ENCODE measurements around the gene OR5M10. TPM values are rescaled to one million over a fixed set of nuclear protein-coding genes. Genes with fewer than 3 reads are reported as not detected.

The OR5M10 gene
- total and polyA plus RNA-seq, 9 donors, result not detected

- H3K36me3 ChIP-seq (ENCODE audit: control insufficient read depth, insufficient read depth, low read length), result no peaks in the 10 kb centered on the region
- no peak for DNase-seq
- no CpG with 5 or more reads among the region's 3 CpGs for WGBS (ENCODE audit: insufficient coverage)
- no peaks in the 10 kb centered on the region for H3K27me3 ChIP-seq (ENCODE audit: control insufficient read depth, insufficient read depth, low read length)
- no peak overlapping the region for H3K27ac ChIP-seq (ENCODE audit: low read length)
- H3K4me3 ChIP-seq (ENCODE audit: low read length), result no peak overlapping the region
- H3K4me1 ChIP-seq (ENCODE audit: control insufficient read depth, insufficient read depth, low read length), result no peaks in the 10 kb centered on the region
- H3K9me3 ChIP-seq (replicated peaks; ENCODE audit: control insufficient read depth, low read depth, low read length), result peaks cover 2% of the 10 kb centered on the region
Observed at GRCh38 chr11:56533054-56533740, 44.3 kb downstream of the OR5M10 start.

DNA sequence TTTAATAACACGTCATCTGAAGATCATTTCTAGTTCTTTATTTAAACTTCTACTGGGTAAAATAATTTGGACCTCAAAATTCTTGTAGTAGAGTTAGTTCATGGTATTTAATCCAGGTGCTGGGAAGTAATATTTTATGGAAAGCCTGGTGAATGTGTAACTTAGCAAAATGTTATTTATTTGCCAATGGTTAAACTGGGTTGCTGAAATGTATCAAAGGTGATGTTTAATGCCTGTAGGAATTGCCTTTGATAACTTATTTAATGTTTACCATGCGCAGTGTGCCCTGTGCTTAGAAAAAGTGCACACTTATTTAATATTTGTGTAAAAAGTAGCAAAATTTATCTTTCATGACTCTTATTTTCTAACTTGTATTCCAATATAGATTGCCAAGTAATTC lies 45.7 kb downstream of the OR5M10 start:
- H3K4me3 ChIP-seq (ENCODE audit: low read length), result no peak overlapping the region
- H3K27me3 ChIP-seq (ENCODE audit: control insufficient read depth, insufficient read depth, low read length), result no peaks in the 10 kb centered on the region
- no peaks in the 10 kb centered on the region for H3K4me1 ChIP-seq (ENCODE audit: control insufficient read depth, insufficient read depth, low read length)
- H3K9me3 ChIP-seq (replicated peaks; ENCODE audit: control insufficient read depth, low read depth, low read length), result no peaks in the 10 kb centered on the region
- no peaks in the 10 kb centered on the region for H3K36me3 ChIP-seq (ENCODE audit: control insufficient read depth, insufficient read depth, low read length)
- WGBS (ENCODE audit: insufficient coverage), result no CpG with 5 or more reads among the region's 2 CpGs
- H3K27ac ChIP-seq (ENCODE audit: low read length), result no peak overlapping the region
- DNase-seq, result no peak

Other genes with a start within 250 kb of the OR5M10 start
- not detected for gene OR8K1, start 231.7 kb downstream of the OR5M10 start, total RNA-seq
- not detected for gene OR8K1, start 231.7 kb downstream of the OR5M10 start, polyA plus RNA-seq (ENCODE audit: insufficient read depth in 1 of 8, insufficient read length in 8 of 8, low replicate concordance in 1 of 8)
- gene OR8J1, start 223.4 kb downstream of the OR5M10 start, total RNA-seq, result not detected
- not detected for gene OR8J1, start 223.4 kb downstream of the OR5M10 start, polyA plus RNA-seq (ENCODE audit: insufficient read depth in 1 of 8, insufficient read length in 8 of 8, low replicate concordance in 1 of 8)
- gene OR8U1, start 202.1 kb downstream of the OR5M10 start, total RNA-seq, result not detected
- not detected for gene OR8U1, start 202.1 kb downstream of the OR5M10 start, polyA plus RNA-seq (ENCODE audit: insufficient read depth in 1 of 8, insufficient read length in 8 of 8, low replicate concordance in 1 of 8)
- gene OR5AL1, start 165.0 kb downstream of the OR5M10 start, total RNA-seq, result not detected
- not detected for gene OR5AL1, start 165.0 kb downstream of the OR5M10 start, polyA plus RNA-seq (ENCODE audit: insufficient read depth in 1 of 8, insufficient read length in 8 of 8, low replicate concordance in 1 of 8)
- not detected for gene OR5M3, start 104.4 kb downstream of the OR5M10 start, total RNA-seq
- gene OR5M3, start 104.4 kb downstream of the OR5M10 start, polyA plus RNA-seq (ENCODE audit: insufficient read depth in 1 of 8, insufficient read length in 8 of 8, low replicate concordance in 1 of 8), result not detected
- not detected for gene OR5M8, start 86.4 kb downstream of the OR5M10 start, total RNA-seq
- not detected for gene OR5M8, start 86.4 kb downstream of the OR5M10 start, polyA plus RNA-seq (ENCODE audit: insufficient read depth in 1 of 8, insufficient read length in 8 of 8, low replicate concordance in 1 of 8)
- not detected for gene OR5M11, start 34.5 kb downstream of the OR5M10 start, total RNA-seq
- gene OR5M11, start 34.5 kb downstream of the OR5M10 start, polyA plus RNA-seq (ENCODE audit: insufficient read depth in 1 of 8, insufficient read length in 8 of 8, low replicate concordance in 1 of 8), result not detected
- not detected for gene OR5M1, start 37.2 kb upstream of the OR5M10 start, total RNA-seq
- gene OR5M1, start 37.2 kb upstream of the OR5M10 start, polyA plus RNA-seq (ENCODE audit: insufficient read depth in 1 of 8, insufficient read length in 8 of 8, low replicate concordance in 1 of 8), result not detected
- not detected for gene OR5AP2, start 64.7 kb upstream of the OR5M10 start, total RNA-seq
- not detected for gene OR5AP2, start 64.7 kb upstream of the OR5M10 start, polyA plus RNA-seq (ENCODE audit: insufficient read depth in 1 of 8, insufficient read length in 8 of 8, low replicate concordance in 1 of 8)
- gene OR5AR1, start 86.0 kb upstream of the OR5M10 start, total RNA-seq, result not detected
- not detected for gene OR5AR1, start 86.0 kb upstream of the OR5M10 start, polyA plus RNA-seq (ENCODE audit: insufficient read depth in 1 of 8, insufficient read length in 8 of 8, low replicate concordance in 1 of 8)
- not detected for gene OR9G1, start 121.4 kb upstream of the OR5M10 start, total RNA-seq
- gene OR9G1, start 121.4 kb upstream of the OR5M10 start, polyA plus RNA-seq (ENCODE audit: insufficient read depth in 1 of 8, insufficient read length in 8 of 8, low replicate concordance in 1 of 8), result not detected
- not detected for gene OR9G4, start 171.0 kb upstream of the OR5M10 start, total RNA-seq
- not detected for gene OR9G4, start 171.0 kb upstream of the OR5M10 start, polyA plus RNA-seq (ENCODE audit: insufficient read depth in 1 of 8, insufficient read length in 8 of 8, low replicate concordance in 1 of 8)